ENCODE data around the gene SLC8A1.

GRCh38 chr2:40281021-40281940 is 170.6 kb downstream of the SLC8A1 start:
- TF ChIP-seq CTCF (IDR thresholded peaks at IDR 0.05) (no peak), POLR2A (IDR thresholded peaks at IDR 0.05) (no peak)

Data from Peyer's patch (tissue), 4 donors.